Mammary epithelial cell (primary cell): ENCODE results near the gene EPS8.

Source experiments
- CTCF ChIP-seq, 2 donors: IDR thresholded peaks in 1 of 2; conservative IDR thresholded peaks in 1 of 2; 2 replicates each; pipeline ENCODE4 v1.5.1; 2011 to 2012; ENCODE audit warnings: inconsistent platforms in 2 of 2, low read length in 2 of 2, mild to moderate bottlenecking in 2 of 2, control low read depth in 1 of 2, low read depth in 1 of 2; ENCODE audit not compliant: insufficient read depth in 1 of 2; ENCODE audit errors: extremely low read depth in 1 of 2
- EZH2 ChIP-seq: IDR thresholded peaks from 2 replicates; pipeline ENCODE4 v1.6.1; 2012; ENCODE audit warnings: low read length, inconsistent platforms, borderline replicate concordance

- TF ChIP-seq CTCF (conservative IDR thresholded peaks at IDR 0.05 in 1 of 2, IDR thresholded peaks at IDR 0.05 in 1 of 2; ENCODE audit: extremely low read depth in 1 of 2, insufficient read depth in 1 of 2, low read depth in 1 of 2, low read length in 2 of 2) (no peak), EZH2 (no peak)
Observed at GRCh38 chr12:15712823-15713660, 76.1 kb downstream of the EPS8 start.
